DND-41 (cell line): ENCODE results near the gene FZD10.

Source experiments
- CTCF ChIP-seq: IDR thresholded peaks from 2 replicates; pipeline ENCODE4 v1.5.1; 2012; ENCODE audit warnings: borderline replicate concordance, low read length, moderate library complexity, mild to moderate bottlenecking; ENCODE audit not compliant: poor library complexity, severe bottlenecking; ENCODE audit errors: extremely low read depth
- EZH2 ChIP-seq: IDR thresholded peaks from 3 replicates; pipeline ENCODE4 v1.6.1; 2012; ENCODE audit warnings: borderline replicate concordance, low read depth, mild to moderate bottlenecking, moderate library complexity, low read length, inconsistent platforms; ENCODE audit not compliant: severe bottlenecking

DNA sequence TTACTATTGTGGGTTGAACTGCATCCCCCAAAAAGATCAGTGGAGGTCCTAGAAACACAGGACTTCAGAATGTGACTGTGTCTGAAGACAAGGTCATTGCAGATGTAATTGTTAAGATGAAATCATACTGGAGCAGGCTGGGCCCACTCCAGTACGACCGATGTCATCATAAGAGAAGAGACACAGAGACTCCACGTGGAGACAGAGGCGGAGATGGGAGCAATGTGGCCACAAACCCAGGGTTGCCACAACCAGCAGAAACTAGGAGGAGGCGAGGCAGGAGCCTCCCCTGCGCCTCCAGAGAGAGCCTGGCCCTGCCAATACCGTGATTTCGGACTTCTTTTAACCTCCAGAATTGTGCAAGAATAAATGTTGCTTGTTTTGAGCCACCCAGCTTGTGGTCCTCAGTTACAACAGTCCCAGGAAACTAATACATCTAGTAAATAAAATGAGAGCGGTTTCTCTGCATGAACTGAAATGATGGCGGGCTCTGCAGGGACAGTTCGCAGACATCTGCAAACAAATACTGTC lies 25.7 kb upstream of the FZD10 start:
- no peak for TF ChIP-seq CTCF
- TF ChIP-seq EZH2, result no peak
